Body of pancreas (tissue), 4 donors: ENCODE results near the gene RETREG1.

ENCODE experiments used
- POLR2A ChIP-seq, 3 donors: fragments of 450-650 bp; IDR thresholded peaks; one replicate each; pipeline ENCODE4 v1.6.1; 2016; ENCODE audit warnings: antibody characterized with exemption in 3 of 3, mild to moderate bottlenecking in 2 of 3
- TF ChIP-seq, protein P1 (sequence below), 7 experiments: fragments of 450-650 bp in 4 of 7; fragments of 200-600 bp in 3 of 7; sonication (generic) in 3 of 7; IDR thresholded peaks; one replicate each; pipeline ENCODE4 v1.5.1; 2016 to 2019; ENCODE audit warnings: antibody characterized with exemption in 7 of 7

DNA sequence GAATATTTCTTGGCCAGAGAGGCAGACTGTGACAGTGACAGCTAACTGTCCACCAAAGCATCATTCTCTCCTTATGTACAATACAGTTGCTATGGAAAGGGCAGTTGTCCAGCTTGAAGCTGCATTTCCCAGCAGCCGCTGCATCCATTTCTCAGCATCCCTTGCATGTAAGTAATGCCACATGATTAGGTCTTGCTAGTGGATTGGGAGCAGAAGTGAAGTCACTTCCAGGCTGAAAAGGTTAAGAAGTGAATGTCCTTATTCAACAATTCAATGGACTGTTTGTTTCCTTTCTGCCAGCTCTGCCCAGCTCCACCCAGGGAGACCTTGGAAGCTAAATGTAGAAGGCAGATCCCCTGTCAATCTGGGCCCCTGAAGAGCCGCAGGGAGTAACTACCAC, 26.1 kb upstream of the RETREG1 start:
- TF ChIP-seq, protein P1, sequence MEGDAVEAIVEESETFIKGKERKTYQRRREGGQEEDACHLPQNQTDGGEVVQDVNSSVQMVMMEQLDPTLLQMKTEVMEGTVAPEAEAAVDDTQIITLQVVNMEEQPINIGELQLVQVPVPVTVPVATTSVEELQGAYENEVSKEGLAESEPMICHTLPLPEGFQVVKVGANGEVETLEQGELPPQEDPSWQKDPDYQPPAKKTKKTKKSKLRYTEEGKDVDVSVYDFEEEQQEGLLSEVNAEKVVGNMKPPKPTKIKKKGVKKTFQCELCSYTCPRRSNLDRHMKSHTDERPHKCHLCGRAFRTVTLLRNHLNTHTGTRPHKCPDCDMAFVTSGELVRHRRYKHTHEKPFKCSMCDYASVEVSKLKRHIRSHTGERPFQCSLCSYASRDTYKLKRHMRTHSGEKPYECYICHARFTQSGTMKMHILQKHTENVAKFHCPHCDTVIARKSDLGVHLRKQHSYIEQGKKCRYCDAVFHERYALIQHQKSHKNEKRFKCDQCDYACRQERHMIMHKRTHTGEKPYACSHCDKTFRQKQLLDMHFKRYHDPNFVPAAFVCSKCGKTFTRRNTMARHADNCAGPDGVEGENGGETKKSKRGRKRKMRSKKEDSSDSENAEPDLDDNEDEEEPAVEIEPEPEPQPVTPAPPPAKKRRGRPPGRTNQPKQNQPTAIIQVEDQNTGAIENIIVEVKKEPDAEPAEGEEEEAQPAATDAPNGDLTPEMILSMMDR (IDR thresholded peaks at IDR 0.05): no peak
- TF ChIP-seq POLR2A (IDR thresholded peaks at IDR 0.05): no peak
